Measurements from ENCODE around the gene GRAP2. TPM values are rescaled to one million over a fixed set of nuclear protein-coding genes. Genes with fewer than 3 reads are reported as not detected.
"Not testable (repeated sequence)": the region's sequence is repeated elsewhere in the genome, so short reads cannot be mapped to it uniquely, and the experiment has no call there.

The GRAP2 gene
- total RNA-seq, 1 donor: 1.1 TPM

- DNase-seq (ENCODE audit: low read depth in 2 of 3, low spot score in 2 of 3): no peak
These were observed 89.8 kb downstream of the GRAP2 start for GRCh38 chr22:39990686-39991085.

- DNase-seq (ENCODE audit: low read depth in 2 of 3, low spot score in 2 of 3): no peak
These were observed 90.4 kb downstream of the GRAP2 start for GRCh38 chr22:39991159-39991860.

GRCh38 chr22:39992088-39992826 lies 91.4 kb downstream of the GRAP2 start:
- no peak for DNase-seq (ENCODE audit: low read depth in 2 of 3, low spot score in 2 of 3)

GRCh38 chr22:39992894-39993293 lies 92.0 kb downstream of the GRAP2 start:
- DNase-seq (ENCODE audit: low read depth in 2 of 3, low spot score in 2 of 3): not testable (repeated sequence)

- DNase-seq (ENCODE audit: low read depth in 2 of 3, low spot score in 2 of 3): peak; percentile 24 to 91 (median 85)
These were observed 93.2 kb downstream of the GRAP2 start for GRCh38 chr22:39994041-39994565.

- peak in 2 of 3 donors; percentile 22 to 31 for DNase-seq (ENCODE audit: low read depth in 2 of 3, low spot score in 2 of 3)
These were observed 93.9 kb downstream of the GRAP2 start, which contains the start of gene FAM83F for GRCh38 chr22:39994566-39995392. Gene FAM83F (plus strand): TSS chr22:39994954. CDS start chr22:39995043, 89 bp downstream.

- DNase-seq (ENCODE audit: low read depth in 2 of 3, low spot score in 2 of 3): no peak
These were observed 94.7 kb downstream of the GRAP2 start for GRCh38 chr22:39995393-39996252.

- no peak for DNase-seq (ENCODE audit: low read depth in 2 of 3, low spot score in 2 of 3)
These were observed 95.8 kb downstream of the GRAP2 start for GRCh38 chr22:39996732-39997131.

- DNase-seq (ENCODE audit: low read depth in 2 of 3, low spot score in 2 of 3): no peak
These were observed 96.5 kb downstream of the GRAP2 start for GRCh38 chr22:39997421-39997820.

GRCh38 chr22:39997939-39998726 lies 97.2 kb downstream of the GRAP2 start:
- no peak for DNase-seq (ENCODE audit: low read depth in 2 of 3, low spot score in 2 of 3)

GRCh38 chr22:39999144-39999757 lies 98.4 kb downstream of the GRAP2 start:
- DNase-seq (ENCODE audit: low read depth in 2 of 3, low spot score in 2 of 3): peak in 1 of 3 donors; percentile 29

- no peak for DNase-seq (ENCODE audit: low read depth in 2 of 3, low spot score in 2 of 3)
These were observed 99.3 kb downstream of the GRAP2 start for GRCh38 chr22:40000171-40000570.

GRCh38 chr22:40001106-40001505 lies 100.2 kb downstream of the GRAP2 start:
- no peak for DNase-seq (ENCODE audit: low read depth in 2 of 3, low spot score in 2 of 3)

- DNase-seq (ENCODE audit: low read depth in 2 of 3, low spot score in 2 of 3): no peak
These were observed 101.1 kb downstream of the GRAP2 start for GRCh38 chr22:40001800-40002577.

- DNase-seq (ENCODE audit: low read depth in 2 of 3, low spot score in 2 of 3): no peak
These were observed 102.2 kb downstream of the GRAP2 start for GRCh38 chr22:40002935-40003715.

- DNase-seq (ENCODE audit: low read depth in 2 of 3, low spot score in 2 of 3): no peak
These were observed 104.0 kb downstream of the GRAP2 start for GRCh38 chr22:40004836-40005235.

GRCh38 chr22:40006641-40007040 lies 105.8 kb downstream of the GRAP2 start:
- DNase-seq (ENCODE audit: low read depth in 2 of 3, low spot score in 2 of 3): no peak

All from hematopoietic multipotent progenitor cell (in vitro differentiated cells).